H1 (cell line): ENCODE measurements around the gene HES3. TPM values are rescaled to one million over a fixed set of nuclear protein-coding genes. Genes with fewer than 3 reads are reported as not detected.

Source experiments
- ATF2 ChIP-seq: IDR thresholded peaks from 2 replicates; pipeline ENCODE4 v1.6.1; 2012; ENCODE audit warnings: low read length, inconsistent platforms
- CBX5 ChIP-seq: fragments of 300-800, 300-1000 bp; sonication (generic); IDR thresholded peaks from 2 replicates; pipeline ENCODE4 v1.7.1; 2016; ENCODE audit warnings: antibody characterized with exemption, low read length, low read depth
- CEBPB ChIP-seq: IDR thresholded peaks from 2 replicates; pipeline ENCODE4 v1.6.1; 2012; ENCODE audit warnings: low read depth, low read length
- CHD7 ChIP-seq: fragments of 300-600 bp; sonication (generic); IDR thresholded peaks from 2 replicates; pipeline ENCODE4 v1.7.1; 2012; ENCODE audit warnings: low read length, moderate library complexity, mild to moderate bottlenecking, inconsistent platforms; ENCODE audit not compliant: insufficient replicate concordance
- JUN ChIP-seq: IDR thresholded peaks from 2 replicates; pipeline ENCODE4 v1.6.1; 2011; ENCODE audit warnings: low read depth, mild to moderate bottlenecking, improper control_type of control experiment, low read length
- NANOG ChIP-seq: IDR thresholded peaks from 2 replicates; pipeline ENCODE4 v1.6.1; 2011; ENCODE audit warnings: low read length, low read depth, mild to moderate bottlenecking, inconsistent platforms; ENCODE audit not compliant: insufficient read depth, poor library complexity, severe bottlenecking
- POLR2A ChIP-seq, 2 experiments: IDR thresholded peaks; 1 replicate in 1 of 2; 2 replicates in 1 of 2; pipeline ENCODE4 v1.6.1; 2011; ENCODE audit warnings: low read depth in 2 of 2, low read length in 2 of 2, mild to moderate bottlenecking in 2 of 2; ENCODE audit errors: control extremely low read depth in 1 of 2
- TAF1 ChIP-seq: IDR thresholded peaks from 2 replicates; pipeline ENCODE4 v1.6.1; 2011; ENCODE audit warnings: mild to moderate bottlenecking, low read depth, low read length
- YY1 ChIP-seq: IDR thresholded peaks from 2 replicates; pipeline ENCODE4 v1.6.1; 2011; ENCODE audit warnings: low read depth, mild to moderate bottlenecking, low read length
- polyA plus RNA-seq, 7 experiments: library from polyadenylated mRNA; depleted of rRNA in 3 of 7; stranded (reverse) in 5 of 7; unstranded in 2 of 7; fragments of >200 nt in 5 of 7; fragments of 200-250 nt in 2 of 7; gene quantifications; 1 replicate in 5 of 7; 2 replicates in 1 of 7; 4 replicates in 1 of 7; pipeline versions ENCODE4 v1.2.1 to v1.2.3, GENCODE V29; 2011 to 2013; ENCODE audit warnings: missing spikeins in 2 of 7, mixed read lengths in 2 of 7
- total RNA-seq: library from RNA; stranded (reverse); fragmentation: NEBNext Ultra II Directional; extraction: Animal tissue kit (Norgen Biotek cat#: 25700); gene quantifications from 2 replicates; pipeline ENCODE4 v1.2.1, GENCODE V29; 2021

The HES3 gene
- total and polyA plus RNA-seq, 2 of the 8 experiments (the other 6 are each of a cell fraction or from before 2014, with no cell fraction given): 38.8 to 54.3 TPM

- TF ChIP-seq CHD7 (no peak), NANOG (no peak), JUN (no peak), ATF2 (no peak), POLR2A (IDR thresholded peaks at IDR 0.05; ENCODE audit: control extremely low read depth in 1 of 2, low read depth in 2 of 2, low read length in 2 of 2) (0 out of 3 replicates have a peak, but pooled peaks of 1 of the 2 experiments have one; percentile 36), YY1 (no peak), CBX5 (no peak), TAF1 (peak; percentile 40; the same call in 1 of the 2 replicates), CEBPB (no peak)
Measured at GRCh38 chr1:6205849-6206519, 38.0 kb upstream of the HES3 start, which contains the start of gene RNF207 (continued).
